22Rv1 (cell line): ENCODE measurements around the gene NPIPB8.
"Not testable (repeated sequence)": the region's sequence is repeated elsewhere in the genome, so short reads cannot be mapped to it uniquely, and the experiment has no call there.

Source experiments
- CTCF ChIP-seq: fragments of 450-650 bp; IDR thresholded peaks from 2 replicates; pipeline ENCODE4 v1.5.1; 2017; ENCODE audit warnings: mild to moderate bottlenecking
- ZFX ChIP-seq: fragments of 450-650 bp; IDR thresholded peaks from 2 replicates; pipeline ENCODE4 v1.6.1; 2017; ENCODE audit warnings: antibody characterized with exemption, borderline replicate concordance

- not testable (repeated sequence) for TF ChIP-seq CTCF, ZFX
These were observed 50.6 kb downstream of the NPIPB8 start for GRCh38 chr16:28688327-28688952.
